LNCAP (cell line): ENCODE results near the gene PARS2.

Experiments
- CTCF ChIP-seq: fragments of 450-650 bp; IDR thresholded peaks from 2 replicates; pipeline ENCODE4 v1.5.1; 2017; ENCODE audit warnings: mild to moderate bottlenecking

The PARS2 gene

DNA sequence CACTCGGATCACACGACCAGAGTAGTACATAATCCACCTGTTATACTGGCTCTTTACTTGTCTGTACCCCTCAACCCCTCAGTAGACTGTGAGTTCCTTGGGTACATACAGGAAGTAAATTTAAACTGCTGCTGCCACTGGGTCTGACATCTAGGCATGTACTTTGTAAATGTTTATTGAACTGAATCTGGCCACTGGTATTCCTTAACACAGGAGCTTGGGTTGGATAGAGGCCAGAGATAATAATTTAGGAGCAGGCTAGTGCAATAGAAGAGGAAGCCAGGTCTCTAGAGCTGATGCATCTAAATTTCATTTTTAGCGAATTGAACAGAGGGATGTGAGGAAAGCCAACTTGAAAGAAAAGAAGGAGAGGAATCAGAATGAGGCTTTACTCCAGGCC is 36.3 kb downstream of the PARS2 start:
- TF ChIP-seq CTCF = no peak

DNA sequence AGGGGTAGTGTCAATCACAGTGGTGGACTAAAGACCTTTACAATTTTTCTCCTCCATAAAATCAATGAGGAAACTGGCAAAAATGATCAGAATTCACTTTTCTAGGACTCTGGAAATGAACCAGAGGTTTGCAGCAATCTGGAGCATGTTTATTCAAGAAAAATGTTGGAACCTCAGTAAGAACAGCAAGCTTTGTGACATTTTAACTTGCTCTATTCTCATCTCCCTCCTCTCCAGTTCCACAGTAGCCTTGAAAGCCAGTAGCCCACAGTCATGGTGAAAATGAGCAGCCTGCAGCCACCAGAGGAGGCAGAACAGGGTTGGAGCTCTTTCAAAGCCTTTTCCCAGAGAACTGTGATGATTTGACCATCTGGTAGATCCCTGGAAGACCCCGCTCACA is 39.6 kb downstream of the PARS2 start:
- no peak for TF ChIP-seq CTCF

DNA sequence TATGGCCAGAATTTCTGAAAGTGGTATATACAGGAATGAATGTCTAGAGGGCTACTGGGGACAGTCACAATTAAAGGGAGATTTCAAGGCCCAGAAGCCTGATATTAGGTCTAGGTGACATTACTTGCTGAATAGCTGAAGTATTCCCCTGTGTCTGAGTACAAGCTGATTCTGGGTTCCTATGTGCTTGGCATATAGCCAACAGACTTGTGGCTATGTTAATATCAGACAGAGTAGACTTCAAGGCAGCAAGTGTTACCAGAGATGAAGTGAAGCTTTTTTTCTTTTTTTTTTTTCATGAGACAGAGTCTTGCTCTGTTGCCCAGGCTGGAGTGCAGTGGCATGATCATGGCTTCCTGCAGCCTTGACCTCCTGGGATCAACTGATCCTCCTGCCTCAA is 40.3 kb downstream of the PARS2 start:
- TF ChIP-seq CTCF = no peak

DNA sequence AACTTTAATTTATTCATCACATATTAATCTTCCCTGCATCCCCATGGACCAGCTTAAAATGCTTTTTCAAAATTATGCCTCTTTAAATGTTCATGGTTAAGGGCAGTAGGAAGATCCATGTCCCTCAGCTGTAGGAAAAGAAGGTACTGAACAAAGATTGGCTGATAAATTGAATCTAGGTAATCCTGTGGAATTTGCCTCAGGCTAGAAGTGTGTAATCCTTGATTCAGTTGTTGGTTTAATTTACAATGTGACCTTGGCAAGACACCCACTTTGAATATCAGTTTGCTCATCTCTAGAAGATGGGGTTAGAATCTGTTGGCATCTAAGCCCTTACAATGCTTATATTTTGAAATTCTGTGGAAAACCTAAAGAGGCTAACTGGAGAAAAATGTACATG is 42.6 kb downstream of the PARS2 start:
- TF ChIP-seq CTCF = no peak

DNA sequence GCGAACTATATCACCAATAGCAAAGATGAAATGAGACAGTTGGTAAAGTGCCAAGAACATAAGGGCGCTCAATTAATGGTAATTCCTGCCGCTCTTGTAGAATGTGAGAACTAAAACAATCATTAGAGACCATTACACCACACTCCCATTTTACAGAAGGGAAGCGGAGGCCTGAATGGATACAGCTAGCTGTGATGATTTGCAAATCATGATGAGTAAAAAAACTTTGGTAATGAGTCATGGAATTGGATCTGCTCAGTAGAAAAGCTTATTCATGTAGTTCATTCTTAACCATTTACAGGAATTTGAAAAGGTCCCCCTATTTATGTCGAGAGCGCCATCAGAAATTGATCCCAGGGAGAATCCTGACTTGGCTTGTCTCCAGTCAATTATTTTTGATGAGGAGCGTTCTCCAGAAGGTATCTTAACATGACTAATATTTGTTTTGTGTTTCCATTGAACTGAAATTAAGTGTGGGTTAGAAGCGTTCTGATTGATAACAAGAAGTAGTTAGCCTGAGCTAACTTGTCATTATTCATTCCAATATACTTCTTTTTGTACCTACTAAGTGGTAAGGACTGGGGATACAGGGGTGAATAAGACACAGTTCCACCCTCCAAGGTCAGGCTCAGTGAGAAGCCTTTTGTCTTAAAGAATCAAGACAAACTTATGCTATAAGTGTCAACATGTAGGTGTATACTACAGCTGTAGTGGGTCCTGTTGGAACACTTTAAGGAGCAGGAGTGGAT is 47.9 kb downstream of the PARS2 start:
- no peak for TF ChIP-seq CTCF

GRCh38 chr1:54715493-54716298 is 48.6 kb downstream of the PARS2 start, which contains the start of gene TTC4:
Gene TTC4 (plus strand): TSS chr1:54715861. CDS start chr1:54715909, 48 bp downstream.
- no peak for TF ChIP-seq CTCF

- TF ChIP-seq CTCF = no peak
Measured at GRCh38 chr1:54714881-54715492, 49.3 kb downstream of the PARS2 start.
